A549 (cell line): Measurements from ENCODE around the gene EBF3. TPM values are rescaled to one million over a fixed set of nuclear protein-coding genes. Genes with fewer than 3 reads are reported as not detected.

Experiments
- ATAC-seq, 2 experiments: fragments of 200-7000 bp in 1 of 2; fragments of >200 bp in 1 of 2; cut with Nextera tagmentation in 1 of 2; cut with Tn5 transposase in 1 of 2; 3 replicates each; pipeline versions ENCODE4 v1.8.0 to v1.9.1; 2018 to 2020; ENCODE audit warnings: mild to moderate bottlenecking in 1 of 2, moderate library complexity in 1 of 2
- CTCF ChIA-PET: fragments of 300-600 bp; sonication (Branson Sonifier 250); formaldehyde crosslinking; extraction: SDS; loops from one replicate; lab custom pipeline; 2021; ENCODE audit warnings: antibody characterized with exemption, inconsistent platforms; lab: Yijun Ruan, JAX
- POLR2A ChIA-PET: fragments of 350-600 bp; formaldehyde crosslinking; extraction: SDS; loops from one replicate; lab custom pipeline; 2021; ENCODE audit warnings: antibody characterized with exemption, inconsistent platforms; lab: Yijun Ruan, JAX
- DNase-seq, 2 experiments: peaks; one replicate each; pipeline versions ENCODE4 v3.0.0 to v3.0.0-alpha.2; 2011 to 2016; ENCODE audit warnings: low read depth in 1 of 2, low spot score in 1 of 2
- FAIRE-seq: peaks from 2 replicates; lab custom pipeline; 2011; peaks lifted over from hg19 to GRCh38; lab: Jason Lieb, UNC
- H3K27ac ChIP-seq, 2 experiments: fragments of >200 bp; sonication (Bioruptor Twin); formaldehyde crosslinking; 3 replicates each; pipeline ENCODE4 v1.5.1; 2016 to 2017
- H3K4me1 ChIP-seq: fragments of >200 bp; sonication (Bioruptor Twin); formaldehyde crosslinking; 3 replicates; pipeline ENCODE4 v1.6.1; 2016
- H3K4me2 ChIP-seq: fragments of >200 bp; sonication (Bioruptor Twin); formaldehyde crosslinking; 3 replicates; pipeline ENCODE4 v1.6.1; 2016
- H3K4me3 ChIP-seq: fragments of >200 bp; sonication (Bioruptor Twin); formaldehyde crosslinking; 3 replicates; pipeline ENCODE4 v1.5.1; 2016
- H3K9me3 ChIP-seq: fragments of >200 bp; sonication (Bioruptor Twin); formaldehyde crosslinking; 3 replicates; pipeline ENCODE4 v1.6.1; 2016
- CEBPB ChIP-seq, 2 experiments: fragments of >200 bp in 1 of 2; sonication (Bioruptor Twin) in 1 of 2; formaldehyde crosslinking in 1 of 2; IDR thresholded peaks; 2 replicates each; pipeline ENCODE4 v1.6.1; 2012 to 2016
- EHF ChIP-seq: fragments of 250-450 bp; sonication (Bioruptor Pico); IDR thresholded peaks from 2 replicates; pipeline ENCODE4 v1.5.0; 2020; ENCODE audit warnings: mild to moderate bottlenecking
- EHMT2 ChIP-seq: fragments of 200-600 bp; sonication (generic); IDR thresholded peaks from 2 replicates; pipeline ENCODE4 v1.6.1; 2016; ENCODE audit warnings: antibody characterized with exemption, low read depth, mild to moderate bottlenecking, moderate library complexity
- FOSB ChIP-seq: fragments of 250-450 bp; sonication (Bioruptor Pico); IDR thresholded peaks from 2 replicates; pipeline ENCODE4 v1.5.0; 2020; ENCODE audit warnings: mild to moderate bottlenecking, moderate library complexity
- FOSL2 ChIP-seq, 2 experiments: fragments of 450-650 bp in 1 of 2; fragments of >200 bp in 1 of 2; sonication (Bioruptor Twin) in 1 of 2; formaldehyde crosslinking; IDR thresholded peaks; 2 replicates each; pipeline versions ENCODE4 v1.5.0 to v1.6.1; 2016 to 2020; ENCODE audit warnings: mild to moderate bottlenecking in 1 of 2, moderate library complexity in 1 of 2
- FOXS1 ChIP-seq: fragments of 250-450 bp; sonication (Bioruptor Pico); IDR thresholded peaks from 2 replicates; pipeline ENCODE4 v1.5.0; 2020; ENCODE audit warnings: mild to moderate bottlenecking, moderate library complexity
- GATA3 ChIP-seq: IDR thresholded peaks from 2 replicates; pipeline ENCODE4 v1.6.1; 2012; ENCODE audit warnings: borderline replicate concordance
- HEYL ChIP-seq: fragments of 250-450 bp; sonication (Bioruptor Pico); IDR thresholded peaks from 2 replicates; pipeline ENCODE4 v1.8.0; 2021; ENCODE audit warnings: mild to moderate bottlenecking, moderate library complexity
- HOXB5 ChIP-seq: fragments of 250-450 bp; sonication (Bioruptor Pico); IDR thresholded peaks from 2 replicates; pipeline ENCODE4 v1.5.0; 2020; ENCODE audit warnings: mild to moderate bottlenecking, moderate library complexity
- JUNB ChIP-seq: fragments of >200 bp; sonication (Bioruptor Twin); formaldehyde crosslinking; IDR thresholded peaks from 2 replicates; pipeline ENCODE4 v1.6.1; 2016
- KDM5A ChIP-seq: fragments of 200-600 bp; sonication (generic); IDR thresholded peaks from 2 replicates; pipeline ENCODE4 v1.6.1; 2016; ENCODE audit warnings: antibody characterized with exemption, mild to moderate bottlenecking
- MAZ ChIP-seq: fragments of 150-350 bp; IDR thresholded peaks from 2 replicates; pipeline ENCODE4 v1.6.1; 2014; ENCODE audit warnings: antibody characterized with exemption, low read depth, low read length, borderline replicate concordance
- NFE2L2 ChIP-seq: fragments of 150-350 bp; conservative IDR thresholded peaks from 2 replicates; pipeline ENCODE4 v1.6.1; 2014; ENCODE audit warnings: low read length
- NR3C1 ChIP-seq: fragments of >200 bp; sonication (Bioruptor Twin); formaldehyde crosslinking; IDR thresholded peaks from 3 replicates; pipeline ENCODE4 v1.6.1; 2017
- PHF8 ChIP-seq: fragments of 200-600 bp; sonication (generic); IDR thresholded peaks from 2 replicates; pipeline ENCODE4 v1.6.1; 2016; ENCODE audit warnings: low read depth, mild to moderate bottlenecking, antibody characterized with exemption, moderate library complexity, borderline replicate concordance
- POLR2A ChIP-seq: IDR thresholded peaks from 2 replicates; pipeline ENCODE4 v1.6.1; 2012; ENCODE audit warnings: mild to moderate bottlenecking, low read length
- RCOR1 ChIP-seq: fragments of 150-350 bp; IDR thresholded peaks from 2 replicates; pipeline ENCODE4 v1.6.1; 2014; ENCODE audit warnings: antibody characterized with exemption, low read length, low read depth
- SMC3 ChIP-seq: fragments of >200 bp; sonication (Bioruptor Twin); formaldehyde crosslinking; IDR thresholded peaks from 3 replicates; pipeline ENCODE4 v1.6.1; 2018; ENCODE audit warnings: inconsistent platforms
- SREBF2 ChIP-seq: fragments of 450-650 bp; IDR thresholded peaks from 2 replicates; pipeline ENCODE4 v1.6.1; 2014; ENCODE audit warnings: mild to moderate bottlenecking, moderate library complexity
- TP53 ChIP-seq: fragments of 250-450 bp; sonication (Bioruptor Pico); IDR thresholded peaks from 2 replicates; pipeline ENCODE4 v1.5.0; 2021; ENCODE audit warnings: mild to moderate bottlenecking, moderate library complexity
- WGBS: methylation state at CpG from one replicate; pipeline ENCODE4 v1.1.6; 2017; ENCODE audit errors: missing lambda C conversion rate; 5-methylcytosine and 5-hydroxymethylcytosine counted together
- polyA plus RNA-seq, 4 experiments: library from polyadenylated mRNA; depleted of rRNA in 3 of 4; stranded (reverse); fragments of >200 nt; fragmentation: RNase III in 1 of 4; extraction: RNeasy Plus Mini Kit Qiagen cat#74134 plus additional on column Dnase treatment in 1 of 4; gene quantifications; 2 replicates in 3 of 4; 3 replicates in 1 of 4; pipeline ENCODE4 v1.2.3, GENCODE V29; 2011 to 2017
- TF ChIP-seq, protein P1 (sequence below): fragments of 450-650 bp; IDR thresholded peaks from 2 replicates; pipeline ENCODE4 v1.6.1; 2014; ENCODE audit warnings: antibody characterized with exemption
- TF ChIP-seq, protein P2 (sequence below): IDR thresholded peaks from 2 replicates; pipeline ENCODE4 v1.6.1; 2012
- TF ChIP-seq, protein P3 (sequence below): fragments of 250-450 bp; sonication (Bioruptor Pico); IDR thresholded peaks from 2 replicates; pipeline ENCODE4 v1.5.0; 2020; ENCODE audit warnings: low read depth, mild to moderate bottlenecking, moderate library complexity

EBF3 gene
- polyA plus RNA-seq, 2 of the 4 experiments (the other 2 are of a cell fraction), result 0.12 TPM; not detected in 1

DNA sequence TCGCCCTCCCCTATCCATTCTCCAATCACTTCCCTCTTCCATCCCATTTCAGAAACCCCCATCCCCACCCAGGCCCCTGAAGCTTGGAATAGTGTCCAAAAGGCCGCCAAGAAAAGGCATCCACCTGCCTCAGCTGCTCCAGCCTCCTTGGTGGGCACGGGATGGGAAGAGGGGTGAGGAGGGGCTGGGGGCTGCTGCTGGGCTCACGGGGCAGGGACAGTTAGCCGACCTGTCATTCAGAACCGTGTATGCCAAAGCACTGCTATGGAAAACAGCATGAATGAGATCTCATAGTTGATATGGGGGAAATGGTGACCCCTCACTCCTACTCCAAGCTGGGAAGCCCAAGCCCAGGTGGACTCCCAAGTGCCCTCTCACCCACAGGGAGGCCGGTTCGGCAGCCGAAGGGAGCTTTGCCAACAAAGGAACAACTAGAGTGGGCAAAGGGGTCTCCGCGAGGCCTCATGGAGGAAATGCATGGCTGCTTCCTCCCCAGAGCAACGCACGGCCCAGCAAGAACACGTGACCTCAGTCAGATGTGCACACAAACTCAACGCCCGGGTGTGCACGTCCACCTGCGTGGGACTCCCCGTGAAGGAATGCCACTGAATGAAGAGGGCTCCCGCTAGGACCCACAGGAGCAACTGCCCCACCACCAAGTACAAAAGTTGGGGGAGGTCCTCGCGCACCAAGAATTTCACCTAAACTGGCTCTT lies 52.5 kb downstream of the EBF3 start (continued):
- TF ChIP-seq, protein P1, sequence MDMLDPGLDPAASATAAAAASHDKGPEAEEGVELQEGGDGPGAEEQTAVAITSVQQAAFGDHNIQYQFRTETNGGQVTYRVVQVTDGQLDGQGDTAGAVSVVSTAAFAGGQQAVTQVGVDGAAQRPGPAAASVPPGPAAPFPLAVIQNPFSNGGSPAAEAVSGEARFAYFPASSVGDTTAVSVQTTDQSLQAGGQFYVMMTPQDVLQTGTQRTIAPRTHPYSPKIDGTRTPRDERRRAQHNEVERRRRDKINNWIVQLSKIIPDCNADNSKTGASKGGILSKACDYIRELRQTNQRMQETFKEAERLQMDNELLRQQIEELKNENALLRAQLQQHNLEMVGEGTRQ, result no peak
- no peak for TF ChIP-seq POLR2A

DNA sequence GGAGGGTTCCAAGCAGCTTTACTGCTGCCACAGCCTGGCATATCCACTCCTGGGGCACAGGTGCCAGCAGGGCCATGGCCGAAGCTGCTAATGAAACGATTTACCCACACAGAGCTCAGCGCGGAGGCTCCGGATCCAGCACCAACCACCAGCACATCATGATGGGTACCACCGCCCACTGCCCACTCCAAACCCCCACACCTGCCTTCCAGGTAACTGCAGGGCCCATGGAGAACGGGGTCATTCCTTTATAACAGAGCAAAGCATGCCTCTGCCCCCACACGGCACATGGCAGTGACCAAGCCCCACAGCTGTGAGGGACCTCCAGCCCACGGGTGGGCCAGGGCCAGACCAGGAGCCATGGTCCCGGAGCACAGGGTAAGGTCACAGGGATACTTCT lies 53.2 kb downstream of the EBF3 start:
- WGBS, result 40% methylated on average over 2 of the region's 10 CpGs
- no peak for TF ChIP-seq FOSL2 (IDR thresholded peaks at IDR 0.05)
- TF ChIP-seq FOSL2 (CRISPR knock-in tag; IDR thresholded peaks at IDR 0.05), result no peak
- TF ChIP-seq JUNB, result no peak
- no peak for TF ChIP-seq FOSB
- no peak for TF ChIP-seq CEBPB (IDR thresholded peaks at IDR 0.05)
- no peak for TF ChIP-seq SREBF2
- no peak for TF ChIP-seq TP53 (CRISPR knock-in tag)
- no peak for TF ChIP-seq GATA3
- TF ChIP-seq RCOR1, result no peak
- TF ChIP-seq SMC3, result no peak
- no peak for TF ChIP-seq EHMT2
- no peak for TF ChIP-seq NFE2L2
- no peak for TF ChIP-seq PHF8
- no peak for TF ChIP-seq KDM5A
- Histone ChIP-seq H3K4me3 (no peak overlapping the region), H3K9me3 (no peaks in the 10 kb centered on the region), H3K27ac (no peak overlapping the region), H3K4me2 (no peak overlapping the region), H3K4me1 (no peaks in the 10 kb centered on the region)
- DNase-seq (no peak), ATAC-seq (no peak), FAIRE-seq (no peak)
- ChIA-PET CTCF (no interaction called here), POLR2A (no interaction called here)

DNA sequence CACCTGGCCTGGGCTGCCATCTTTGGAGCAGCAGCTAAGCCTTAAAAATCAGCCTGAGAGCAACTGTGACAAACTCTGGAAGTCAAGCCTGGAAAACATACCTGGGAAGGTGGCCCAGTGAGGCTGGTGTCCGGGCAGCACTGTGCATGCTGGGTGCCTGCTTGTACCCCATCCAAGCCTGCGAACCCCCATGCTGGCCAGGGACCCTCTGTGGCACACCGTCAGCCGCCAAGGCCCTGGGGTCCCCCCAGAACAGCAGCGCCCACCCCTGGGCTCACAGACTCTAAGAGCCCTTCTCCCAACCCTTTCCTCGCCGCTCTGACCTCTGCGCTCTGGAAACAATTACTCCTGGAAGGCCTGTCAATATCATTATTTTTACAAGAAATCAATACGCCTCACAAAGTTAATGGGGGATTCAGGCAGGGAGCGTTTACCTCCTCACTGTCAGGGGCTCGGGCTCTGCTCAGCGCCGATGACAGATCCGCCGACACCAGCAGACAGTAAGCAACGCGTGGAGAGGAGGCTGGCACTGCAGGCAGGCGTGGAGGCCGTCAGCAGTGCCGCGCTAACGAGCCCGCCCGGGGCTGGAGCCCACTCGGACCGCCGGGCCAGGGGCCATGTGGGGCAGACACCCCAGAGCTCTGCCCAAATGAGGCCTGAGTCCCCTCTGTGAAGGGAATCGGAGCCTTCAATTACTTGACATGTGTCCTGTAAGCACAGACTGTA lies 54.4 kb downstream of the EBF3 start:
- DNase-seq (no peak), ATAC-seq (no peak), FAIRE-seq (no peak)
- no peak overlapping the region for H3K4me3 ChIP-seq
- H3K9me3 ChIP-seq, result no peaks in the 10 kb centered on the region
- ChIA-PET POLR2A (no interaction called here), CTCF (no interaction called here)
- no peak overlapping the region for H3K27ac ChIP-seq
- TF ChIP-seq, protein P2, sequence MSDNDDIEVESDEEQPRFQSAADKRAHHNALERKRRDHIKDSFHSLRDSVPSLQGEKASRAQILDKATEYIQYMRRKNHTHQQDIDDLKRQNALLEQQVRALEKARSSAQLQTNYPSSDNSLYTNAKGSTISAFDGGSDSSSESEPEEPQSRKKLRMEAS, result no peak
- no peak for TF ChIP-seq FOXS1
- TF ChIP-seq, protein P3, sequence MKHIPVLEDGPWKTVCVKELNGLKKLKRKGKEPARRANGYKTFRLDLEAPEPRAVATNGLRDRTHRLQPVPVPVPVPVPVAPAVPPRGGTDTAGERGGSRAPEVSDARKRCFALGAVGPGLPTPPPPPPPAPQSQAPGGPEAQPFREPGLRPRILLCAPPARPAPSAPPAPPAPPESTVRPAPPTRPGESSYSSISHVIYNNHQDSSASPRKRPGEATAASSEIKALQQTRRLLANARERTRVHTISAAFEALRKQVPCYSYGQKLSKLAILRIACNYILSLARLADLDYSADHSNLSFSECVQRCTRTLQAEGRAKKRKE (CRISPR knock-in tag), result no peak
- TF ChIP-seq HEYL (CRISPR knock-in tag), result no peak
- no peak for TF ChIP-seq MAZ
- TF ChIP-seq NR3C1, result no peak
- no peak for TF ChIP-seq HOXB5 (CRISPR knock-in tag)
- TF ChIP-seq EHF (CRISPR knock-in tag), result no peak
- TF ChIP-seq FOSB, result no peak
- TF ChIP-seq NFE2L2, result no peak
- no peak overlapping the region for H3K4me2 ChIP-seq
- H3K4me1 ChIP-seq, result no peaks in the 10 kb centered on the region
- WGBS, result 55% methylated on average over 20 of the region's 28 CpGs
